ENCODE results near the gene CTIF. TPM values are rescaled to one million over a fixed set of nuclear protein-coding genes. Genes with fewer than 3 reads are reported as not detected.

The CTIF gene
- total and polyA plus RNA-seq, 2 donors (not counting 1 experiment from before 2014, with no cell fraction given) = 27.2 to 28.1 TPM

DNA sequence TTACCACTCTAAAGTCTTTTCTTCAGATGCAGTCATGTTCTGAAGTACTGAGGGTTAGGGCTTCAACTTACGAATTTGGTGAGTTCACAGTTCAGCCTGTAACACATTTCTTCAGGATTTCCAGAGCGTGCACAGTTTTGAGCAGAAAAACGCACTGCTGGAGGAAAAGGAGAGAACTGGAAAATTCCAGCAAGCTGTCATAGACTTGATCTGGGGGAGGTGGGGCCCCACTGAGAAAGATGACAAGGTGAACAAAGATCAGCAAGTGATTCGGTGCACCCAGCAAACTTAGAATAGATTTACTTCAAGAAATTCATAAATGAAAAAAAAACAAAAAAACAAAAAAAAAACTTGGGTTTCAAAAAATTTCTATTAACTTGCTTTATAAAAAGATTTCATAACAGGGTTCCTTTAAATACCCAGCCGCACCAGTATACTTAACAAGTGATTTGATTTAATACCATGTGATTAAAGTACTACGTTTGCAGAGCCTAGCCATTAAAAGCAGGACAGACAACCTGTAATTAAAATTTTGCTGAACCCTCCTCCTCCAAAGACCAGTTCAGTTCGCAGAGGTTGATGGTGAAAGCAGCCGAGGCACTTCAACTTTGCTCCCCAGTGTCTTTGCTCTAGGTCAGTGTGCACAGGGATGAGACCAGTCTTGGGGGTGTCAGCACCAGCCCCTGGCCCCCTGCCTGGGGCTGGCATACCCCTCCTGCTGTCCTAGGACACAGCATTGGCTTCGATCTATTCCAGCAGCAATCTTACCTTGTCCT, 30.5 kb downstream of the CTIF start:
- H3K9ac ChIP-seq (ENCODE audit: insufficient read depth, low read length) = no peak overlapping the region
- H3K9me3 ChIP-seq (ENCODE audit: control insufficient read depth, insufficient read depth, low read depth, low read length) = no peaks in the 10 kb centered on the region
- H3K79me2 ChIP-seq (ENCODE audit: control insufficient read depth, insufficient read depth, low read length) = peaks cover 52% of the 10 kb centered on the region
- no peak overlapping the region for H3K27ac ChIP-seq (ENCODE audit: insufficient read depth, low read length)
- H3K4me3 ChIP-seq (replicated peaks in 1 of 4; ENCODE audit: control extremely low read depth in 1 of 4, insufficient read depth in 1 of 4, low read depth in 3 of 4, low read length in 4 of 4) = no peak overlapping the region
- no peaks in the 10 kb centered on the region for H4K20me1 ChIP-seq (ENCODE audit: control insufficient read depth, extremely low read depth, insufficient read depth, low read length)
- no peaks in the 10 kb centered on the region for H3K36me3 ChIP-seq (ENCODE audit: control insufficient read depth, insufficient read depth, low read length)
- H2AFZ ChIP-seq (ENCODE audit: low read length) = no peak overlapping the region
- DNase-seq (ENCODE audit: low read depth in 2 of 2) = no peak
- no peak overlapping the region for H3K4me2 ChIP-seq (ENCODE audit: extremely low read depth, insufficient read depth, low read length)
- TF ChIP-seq CTCF (conservative IDR thresholded peaks at IDR 0.05 in 1 of 2, IDR thresholded peaks at IDR 0.05 in 1 of 2; ENCODE audit: low read depth in 1 of 2, low read length in 2 of 2) = no peak
- no peak for TF ChIP-seq EZH2 (IDR thresholded peaks at IDR 0.05; ENCODE audit: low read length, missing control alignments)
- H3K27me3 ChIP-seq (ENCODE audit: control insufficient read depth, insufficient read depth, low read length) = no peaks in the 10 kb centered on the region
- H3K4me1 ChIP-seq (ENCODE audit: control insufficient read depth, extremely low read depth, insufficient read depth, low read length) = no peaks in the 10 kb centered on the region

DNA sequence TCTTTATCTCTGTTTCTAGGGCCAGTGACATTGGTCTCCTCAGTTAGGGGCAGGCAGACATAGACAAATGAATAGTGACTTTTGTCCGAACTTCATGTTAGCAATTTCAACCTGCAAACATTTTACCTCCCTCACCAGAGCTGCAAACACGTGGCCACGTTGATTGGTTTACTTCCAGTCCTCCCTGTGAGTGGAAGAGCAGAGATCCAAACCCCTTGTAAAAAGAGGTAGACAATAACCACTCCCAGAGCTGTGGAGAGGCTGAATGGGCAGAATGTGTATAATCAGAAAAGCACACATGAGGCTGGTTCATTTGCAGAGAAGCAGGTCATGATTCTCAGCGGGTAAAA, 31.1 kb downstream of the CTIF start:
- no peak overlapping the region for H3K4me2 ChIP-seq (ENCODE audit: extremely low read depth, insufficient read depth, low read length)
- H4K20me1 ChIP-seq (ENCODE audit: control insufficient read depth, extremely low read depth, insufficient read depth, low read length) = no peaks in the 10 kb centered on the region
- TF ChIP-seq CTCF (conservative IDR thresholded peaks at IDR 0.05 in 1 of 2, IDR thresholded peaks at IDR 0.05 in 1 of 2; ENCODE audit: low read depth in 1 of 2, low read length in 2 of 2) = no peak
- TF ChIP-seq EZH2 (IDR thresholded peaks at IDR 0.05; ENCODE audit: low read length, missing control alignments) = no peak
- no peak overlapping the region for H3K4me3 ChIP-seq (replicated peaks in 1 of 4; ENCODE audit: control extremely low read depth in 1 of 4, insufficient read depth in 1 of 4, low read depth in 3 of 4, low read length in 4 of 4)
- peaks cover 53% of the 10 kb centered on the region for H3K79me2 ChIP-seq (ENCODE audit: control insufficient read depth, insufficient read depth, low read length)
- no peak overlapping the region for H3K27ac ChIP-seq (ENCODE audit: insufficient read depth, low read length)
- DNase-seq (ENCODE audit: low read depth in 2 of 2) = no peak
- no peaks in the 10 kb centered on the region for H3K36me3 ChIP-seq (ENCODE audit: control insufficient read depth, insufficient read depth, low read length)
- no peaks in the 10 kb centered on the region for H3K4me1 ChIP-seq (ENCODE audit: control insufficient read depth, extremely low read depth, insufficient read depth, low read length)
- no peaks in the 10 kb centered on the region for H3K27me3 ChIP-seq (ENCODE audit: control insufficient read depth, insufficient read depth, low read length)
- H2AFZ ChIP-seq (ENCODE audit: low read length) = no peak overlapping the region
- H3K9ac ChIP-seq (ENCODE audit: insufficient read depth, low read length) = no peak overlapping the region
- no peaks in the 10 kb centered on the region for H3K9me3 ChIP-seq (ENCODE audit: control insufficient read depth, insufficient read depth, low read depth, low read length)

- Histone ChIP-seq H3K4me3 (replicated peaks in 1 of 4; ENCODE audit: control extremely low read depth in 1 of 4, insufficient read depth in 1 of 4, low read depth in 3 of 4, low read length in 4 of 4) (no peak overlapping the region), H3K4me1 (ENCODE audit: control insufficient read depth, extremely low read depth, insufficient read depth, low read length) (no peaks in the 10 kb centered on the region), H3K27me3 (ENCODE audit: control insufficient read depth, insufficient read depth, low read length) (no peaks in the 10 kb centered on the region), H3K36me3 (ENCODE audit: control insufficient read depth, insufficient read depth, low read length) (no peaks in the 10 kb centered on the region), H3K9me3 (ENCODE audit: control insufficient read depth, insufficient read depth, low read depth, low read length) (no peaks in the 10 kb centered on the region), H3K79me2 (ENCODE audit: control insufficient read depth, insufficient read depth, low read length) (peaks cover 48% of the 10 kb centered on the region), H4K20me1 (ENCODE audit: control insufficient read depth, extremely low read depth, insufficient read depth, low read length) (no peaks in the 10 kb centered on the region), H2AFZ (ENCODE audit: low read length) (no peak overlapping the region), H3K9ac (ENCODE audit: insufficient read depth, low read length) (no peak overlapping the region), H3K4me2 (ENCODE audit: extremely low read depth, insufficient read depth, low read length) (no peak overlapping the region), H3K27ac (ENCODE audit: insufficient read depth, low read length) (no peak overlapping the region)
- TF ChIP-seq EZH2 (IDR thresholded peaks at IDR 0.05; ENCODE audit: low read length, missing control alignments) (no peak), CTCF (conservative IDR thresholded peaks at IDR 0.05 in 1 of 2, IDR thresholded peaks at IDR 0.05 in 1 of 2; ENCODE audit: low read depth in 1 of 2, low read length in 2 of 2) (no peak)
- DNase-seq (ENCODE audit: low read depth in 2 of 2) = no peak
Measured at GRCh38 chr18:48570313-48570712, 31.5 kb downstream of the CTIF start.
